Measurements from ENCODE around the gene SVIL. TPM values are rescaled to one million over a fixed set of nuclear protein-coding genes. Genes with fewer than 3 reads are reported as not detected.

SVIL gene
- total RNA-seq, 1 experiment from 2014 or later = 15.3 TPM

DNA sequence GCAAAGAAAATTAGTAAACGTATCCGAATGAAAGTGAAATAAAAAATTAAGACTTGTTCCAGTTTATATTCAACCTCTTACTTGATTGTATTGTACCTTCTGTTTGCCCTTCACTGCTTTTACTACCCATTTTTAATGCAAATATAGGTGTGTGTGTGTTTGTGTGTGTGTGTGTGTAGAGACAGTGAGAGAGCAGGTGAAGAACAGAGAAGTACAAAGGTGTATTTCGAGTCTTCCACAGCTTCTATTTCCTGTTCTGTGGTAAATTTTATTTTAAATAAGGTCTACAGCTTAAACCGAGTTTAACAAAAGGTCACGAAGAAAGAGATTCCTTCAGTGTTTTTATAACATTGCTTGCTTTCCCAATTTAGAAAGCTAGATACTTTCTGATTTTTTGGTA is 12.7 kb upstream of the SVIL start:
- TF ChIP-seq, protein P1, sequence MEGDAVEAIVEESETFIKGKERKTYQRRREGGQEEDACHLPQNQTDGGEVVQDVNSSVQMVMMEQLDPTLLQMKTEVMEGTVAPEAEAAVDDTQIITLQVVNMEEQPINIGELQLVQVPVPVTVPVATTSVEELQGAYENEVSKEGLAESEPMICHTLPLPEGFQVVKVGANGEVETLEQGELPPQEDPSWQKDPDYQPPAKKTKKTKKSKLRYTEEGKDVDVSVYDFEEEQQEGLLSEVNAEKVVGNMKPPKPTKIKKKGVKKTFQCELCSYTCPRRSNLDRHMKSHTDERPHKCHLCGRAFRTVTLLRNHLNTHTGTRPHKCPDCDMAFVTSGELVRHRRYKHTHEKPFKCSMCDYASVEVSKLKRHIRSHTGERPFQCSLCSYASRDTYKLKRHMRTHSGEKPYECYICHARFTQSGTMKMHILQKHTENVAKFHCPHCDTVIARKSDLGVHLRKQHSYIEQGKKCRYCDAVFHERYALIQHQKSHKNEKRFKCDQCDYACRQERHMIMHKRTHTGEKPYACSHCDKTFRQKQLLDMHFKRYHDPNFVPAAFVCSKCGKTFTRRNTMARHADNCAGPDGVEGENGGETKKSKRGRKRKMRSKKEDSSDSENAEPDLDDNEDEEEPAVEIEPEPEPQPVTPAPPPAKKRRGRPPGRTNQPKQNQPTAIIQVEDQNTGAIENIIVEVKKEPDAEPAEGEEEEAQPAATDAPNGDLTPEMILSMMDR (conservative IDR thresholded peaks at IDR 0.05) = no peak
- Histone ChIP-seq H3K23ac (ENCODE audit: insufficient read length, low read depth, low read length) (no peak overlapping the region), H4K91ac (ENCODE audit: insufficient read length, low read depth, low read length) (no peak overlapping the region), H3K56ac (ENCODE audit: insufficient read length, low read depth, low read length) (no peak overlapping the region), H3K4me1 (ENCODE audit: insufficient read depth, low read length) (peaks cover 7% of the 10 kb centered on the region; the same call in 1 of the 2 replicates), H3K27ac (ENCODE audit: insufficient read length, low read depth, low read length) (no peak overlapping the region), H2AK5ac (ENCODE audit: insufficient read length, low read length) (no peak overlapping the region), H2BK20ac (ENCODE audit: low read depth, low read length, poor library complexity, severe bottlenecking) (no peak overlapping the region), H4K5ac (ENCODE audit: insufficient read length, low read depth, low read length) (no peak overlapping the region), H3K14ac (ENCODE audit: insufficient read depth, low read length) (no peak overlapping the region), H2BK5ac (ENCODE audit: insufficient read length, low read length) (no peak overlapping the region), H4K20me1 (ENCODE audit: control insufficient read depth, insufficient read depth, insufficient read length) (no peaks in the 10 kb centered on the region), H3K79me2 (ENCODE audit: insufficient read depth, low read length) (no peaks in the 10 kb centered on the region), H2BK120ac (ENCODE audit: low read depth, low read length, poor library complexity, severe bottlenecking) (no peak overlapping the region), H3K9ac (ENCODE audit: extremely low read depth, insufficient read length, low read length) (no peak overlapping the region), H3K4me2 (ENCODE audit: insufficient read depth, insufficient read length, low read length) (no peak overlapping the region), H3K27me3 (ENCODE audit: insufficient read depth, low read length) (no peaks in the 10 kb centered on the region), H3K79me1 (ENCODE audit: insufficient read depth, low read depth, low read length, poor library complexity, severe bottlenecking) (no peaks in the 10 kb centered on the region), H3K9me3 (ENCODE audit: control insufficient read depth, low read depth, low read length) (no peaks in the 10 kb centered on the region), H3K18ac (ENCODE audit: insufficient read length, low read depth, low read length) (no peak overlapping the region), H3K4ac (ENCODE audit: low read depth, low read length) (no peak overlapping the region), H2BK12ac (ENCODE audit: insufficient read length, low read depth, low read length) (no peak overlapping the region), H3T11ph (ENCODE audit: low read length) (no peak overlapping the region), H3K23me2 (ENCODE audit: insufficient read length, low read depth, low read length, poor library complexity, severe bottlenecking) (no peaks in the 10 kb centered on the region), H2AFZ (ENCODE audit: low read length) (no peak overlapping the region), H2BK15ac (ENCODE audit: low read depth, low read length) (no peak overlapping the region), H4K8ac (replicated peaks; ENCODE audit: insufficient read length, low read depth, low read length) (no peak overlapping the region)
- Mint-ChIP-seq H3K4me1 (peaks cover 38 to 47% of the 10 kb centered on the region in 2 experiments), H3K27ac (no peak overlapping the region), H3K4me3 (no peak overlapping the region), H3K27me3 (ENCODE audit: low read depth) (peaks cover 2% of the 10 kb centered on the region; the same call in 1 of the 2 replicates), H3K36me3 (ENCODE audit: insufficient read depth in 1 of 3, low read depth in 3 of 3) (peaks cover 0 to 7% (median 0%) of the 10 kb centered on the region in 3 experiments; a peak in 3 of 7 replicates), H3K9me3 (peaks cover 0 to 2% of the 10 kb centered on the region in 2 experiments; a peak in 2 of 5 replicates)
- no CpG with 5 or more reads among the region's 5 CpGs for WGBS (ENCODE audit: extremely low coverage, insufficient read length, low lambda C conversion rate)
- no peak for DNase-seq
